NK-92 (cell line): ENCODE results near the gene PCDHGA12.
"Not testable (repeated sequence)": the region's sequence is repeated elsewhere in the genome, so short reads cannot be mapped to it uniquely, and the experiment has no call there.

Source experiments
- DNase-seq: peaks from one replicate; lab custom pipeline; 2025; ENCODE audit not compliant: unreplicated experiment; lab: John Stamatoyannopoulos, UW

Gene PCDHGA12

GRCh38 chr5:141430332-141431113 lies at the start of gene PCDHGA12:
TSS of gene PCDHGA12 (plus strand) at chr5:141430507. CDS start at chr5:141430760, 253 bp downstream.
- DNase-seq, result no peak

- no peak for DNase-seq
These were observed 47.6 kb upstream of the PCDHGA12 start, which contains the start of gene PCDHGA7 for GRCh38 chr5:141382469-141383294. TSS of gene PCDHGA7 (plus strand) at chr5:141382742. CDS start at chr5:141382900, 158 bp downstream.

GRCh38 chr5:141383345-141383744 lies 47.0 kb upstream of the PCDHGA12 start:
- DNase-seq, result no peak

- no peak for DNase-seq
These were observed 45.6 kb upstream of the PCDHGA12 start for GRCh38 chr5:141384471-141385267.

GRCh38 chr5:141387557-141388311 lies 42.6 kb upstream of the PCDHGA12 start, which contains the start of gene PCDHGB4:
TSS of gene PCDHGB4 (plus strand) at chr5:141387698. CDS start at chr5:141387885, 187 bp downstream.
- not testable (repeated sequence) for DNase-seq

GRCh38 chr5:141388661-141389060 lies 41.6 kb upstream of the PCDHGA12 start:
- DNase-seq, result no peak

GRCh38 chr5:141389153-141390042 lies 40.9 kb upstream of the PCDHGA12 start:
- no peak for DNase-seq

- DNase-seq, result no peak
These were observed 37.7 kb upstream of the PCDHGA12 start, which contains the start of gene PCDHGA8 for GRCh38 chr5:141392429-141393198. TSS of gene PCDHGA8 (plus strand) at chr5:141392633. CDS start at chr5:141392814, 181 bp downstream.

GRCh38 chr5:141393267-141393666 lies 37.0 kb upstream of the PCDHGA12 start:
- no peak for DNase-seq

- DNase-seq, result not testable (repeated sequence)
These were observed 35.7 kb upstream of the PCDHGA12 start for GRCh38 chr5:141394401-141395187.

- DNase-seq, result not testable (repeated sequence)
These were observed 32.4 kb upstream of the PCDHGA12 start, which contains the start of gene PCDHGB5 for GRCh38 chr5:141397756-141398551. TSS of gene PCDHGB5 (plus strand) at chr5:141397947. CDS start at chr5:141398128, 181 bp downstream.

- no peak for DNase-seq
These were observed 31.7 kb upstream of the PCDHGA12 start for GRCh38 chr5:141398608-141399007.

GRCh38 chr5:141399555-141400258 lies 30.6 kb upstream of the PCDHGA12 start:
- no peak for DNase-seq

- no peak for DNase-seq
These were observed 27.6 kb upstream of the PCDHGA12 start, which contains the start of gene PCDHGA9 for GRCh38 chr5:141402553-141403243. TSS of gene PCDHGA9 (plus strand) at chr5:141402778. CDS start at chr5:141402953, 175 bp downstream.

GRCh38 chr5:141403387-141403786 lies 26.9 kb upstream of the PCDHGA12 start:
- no peak for DNase-seq
